GM12878 (cell line): ENCODE measurements around the gene SORBS1. TPM values are rescaled to one million over a fixed set of nuclear protein-coding genes. Genes with fewer than 3 reads are reported as not detected.

Experiments used
- ATAC-seq: fragments of 200-7000 bp; cut with Tn5 transposase; 3 replicates; pipeline ENCODE4 v1.9.1; 2020; ENCODE audit warnings: mild to moderate bottlenecking, moderate library complexity
- BruUV-seq: library from RNA; stranded (reverse); fragments of 400-500 nt; replicated peaks from 2 replicates; lab custom pipeline; 2021; lab: Mats Ljungman, UMichigan
- CTCF ChIA-PET: fragments of 300-600 bp; sonication (Branson Sonifier 250); formaldehyde crosslinking; extraction: SDS; loops from one replicate; lab custom pipeline; 2021; ENCODE audit warnings: inconsistent platforms; lab: Yijun Ruan, JAX
- POLR2A ChIA-PET: fragments of 350-600 bp; formaldehyde crosslinking; extraction: SDS; loops from one replicate; lab custom pipeline; 2021; ENCODE audit warnings: inconsistent platforms; lab: Charles Lee
- RAD21 ChIA-PET: fragments of 300-600 bp; sonication (Branson Sonifier 250); formaldehyde crosslinking; loops from one replicate; lab custom pipeline; 2023; ENCODE audit warnings: antibody characterized with exemption; ENCODE audit not compliant: unreplicated experiment; lab: Charles Lee
- SMC1A ChIA-PET: fragments of 300-600 bp; sonication (Branson Sonifier 250); formaldehyde crosslinking; loops from one replicate; lab custom pipeline; 2023; ENCODE audit not compliant: unreplicated experiment, uncharacterized antibody; lab: Charles Lee
- DNase-seq: peaks from one replicate; pipeline ENCODE4 v3.0.0-alpha.2; 2011; ENCODE audit warnings: low read depth, low spot score
- FAIRE-seq: peaks from 3 replicates; lab custom pipeline; 2011; peaks lifted over from hg19 to GRCh38; lab: Jason Lieb, UNC
- H2AFZ ChIP-seq: 2 replicates; pipeline ENCODE4 v1.6.0; 2011; ENCODE audit warnings: low read depth, low read length, control low read depth; ENCODE audit not compliant: control insufficient read depth
- H3K27ac ChIP-seq: 2 replicates; pipeline ENCODE4 v1.5.1; 2011; ENCODE audit warnings: control low read depth; ENCODE audit not compliant: control insufficient read depth, insufficient read depth
- H3K27me3 ChIP-seq, 2 experiments: replicated peaks in 1 of 2; 2 replicates each; pipeline versions ENCODE4 v1.6.0 to v1.6.1; 2011; ENCODE audit warnings: low read length in 1 of 2; ENCODE audit not compliant: control insufficient read depth in 2 of 2, insufficient read depth in 2 of 2
- H3K36me3 ChIP-seq, 2 experiments: 2 replicates each; pipeline ENCODE4 v1.5.1; 2011; ENCODE audit warnings: low read length in 1 of 2; ENCODE audit not compliant: control insufficient read depth in 2 of 2, insufficient read depth in 2 of 2
- H3K4me1 ChIP-seq: 2 replicates; pipeline ENCODE4 v1.6.1; 2011; ENCODE audit warnings: mild to moderate bottlenecking, low read length, moderate library complexity, mixed read lengths; ENCODE audit not compliant: control insufficient read depth, insufficient read depth
- H3K4me2 ChIP-seq: 2 replicates; pipeline ENCODE4 v1.6.0; 2011; ENCODE audit warnings: control low read depth; ENCODE audit not compliant: control insufficient read depth, insufficient read depth
- H3K4me3 ChIP-seq: fragments of 200-600 bp; sonication (generic); 2 replicates; pipeline ENCODE4 v1.5.1; 2016
- H3K79me2 ChIP-seq: 2 replicates; pipeline ENCODE4 v1.6.0; 2011; ENCODE audit warnings: low read length; ENCODE audit not compliant: control insufficient read depth, insufficient read depth
- H3K9ac ChIP-seq: 2 replicates; pipeline ENCODE4 v1.8.0; 2011; ENCODE audit warnings: low read length, control low read depth, mixed read lengths; ENCODE audit not compliant: control insufficient read depth, insufficient read depth
- H3K9me3 ChIP-seq: replicated peaks from 3 replicates; pipeline ENCODE4 v1.5.1; 2011; ENCODE audit warnings: mild to moderate bottlenecking, low read length; ENCODE audit not compliant: control insufficient read depth, insufficient read depth
- H4K20me1 ChIP-seq: 2 replicates; pipeline ENCODE4 v1.6.0; 2011; ENCODE audit not compliant: control insufficient read depth, insufficient read depth
- HCFC1 ChIP-seq: fragments of 150-350 bp; IDR thresholded peaks from 2 replicates; pipeline ENCODE4 v1.6.1; 2014; ENCODE audit warnings: low read length
- USF1 ChIP-seq: IDR thresholded peaks from 2 replicates; pipeline ENCODE4 v1.6.1; 2011; ENCODE audit warnings: borderline replicate concordance, low read depth, mild to moderate bottlenecking, moderate library complexity, mixed read lengths, low read length; ENCODE audit not compliant: insufficient read depth; ENCODE audit errors: extremely low read length
- ZNF622 ChIP-seq: fragments of 450-650 bp; IDR thresholded peaks from 2 replicates; pipeline ENCODE4 v1.6.1; 2017; ENCODE audit warnings: mild to moderate bottlenecking, inconsistent platforms
- ZSCAN29 ChIP-seq: fragments of 450-650 bp; IDR thresholded peaks from 2 replicates; pipeline ENCODE4 v1.6.1; 2017; ENCODE audit warnings: mild to moderate bottlenecking, moderate library complexity
- WGBS: methylation state at CpG from one replicate; pipeline ENCODE4 v1.1.6; 2016; ENCODE audit warnings: low lambda C conversion rate; ENCODE audit not compliant: insufficient replicate concordance, insufficient coverage; ENCODE audit errors: missing lambda C conversion rate; 5-methylcytosine and 5-hydroxymethylcytosine counted together
- in situ Hi-C: fragments of 300-500 bp; cut with MboI; formaldehyde crosslinking; loops from 9 replicates; pipeline ENCODE4 v1.14.3; 2018; ENCODE audit warnings: mixed read lengths
- intact Hi-C: fragments of 100-400 bp; cut with micrococcal nuclease; formaldehyde crosslinking; loops from one replicate; pipeline ENCODE4 v1.14.2; 2022; ENCODE audit not compliant: unreplicated experiment
- polyA plus RNA-seq, 11 experiments: library from polyadenylated mRNA; depleted of rRNA in 4 of 11; unstranded in 6 of 11; stranded (reverse) in 5 of 11; fragments of >200 nt; fragmentation: Nextera tagmentation in 4 of 11; fragmentation: Illumina TruSeq in 1 of 11; extraction: Ambion mirVana in 4 of 11; extraction: Trizol in 1 of 11; gene quantifications; 1 replicate in 1 of 11; 2 replicates in 10 of 11; pipeline versions ENCODE4 v1.2.1 to v1.2.3, GENCODE V29; 2011 to 2016; ENCODE audit warnings: inconsistent platforms in 2 of 11, missing spikeins in 2 of 11, low read depth in 1 of 11
- total RNA-seq, 4 experiments: library from RNA; depleted of rRNA in 3 of 4; stranded (reverse); fragments of >200 nt in 3 of 4; fragmentation: Illumina TruSeq in 1 of 4; extraction: Trizol in 1 of 4; gene quantifications; 2 replicates each; pipeline versions ENCODE4 v1.2.1 to v1.2.3, GENCODE V29; 2013 to 2021

The SORBS1 gene
- total and polyA plus RNA-seq, 10 of the 15 experiments (the other 5 are each of a cell fraction or from before 2014, with no cell fraction given) = 0.13 to 0.75 (median 0.39) TPM

- TF ChIP-seq USF1 = no peak
- no peak for TF ChIP-seq ZSCAN29
- TF ChIP-seq, all 136 proteins: peak for 0
Observed at GRCh38 chr10:95326396-95326795, 234.8 kb downstream of the SORBS1 start (continued).

GRCh38 chr10:95325863-95326262 is 235.3 kb downstream of the SORBS1 start:
- CTCF ChIA-PET = no interaction called here

More at GRCh38 chr10:95325863-95326262, 235.3 kb downstream of the SORBS1 start:
- ChIA-PET POLR2A (no interaction called here), RAD21 (no interaction called here), SMC1A (no interaction called here)
- Histone ChIP-seq H3K79me2 (no peaks in the 10 kb centered on the region), H3K9me3 (no peaks in the 10 kb centered on the region), H3K27me3 (no peaks in the 10 kb centered on the region), H3K27ac (no peak overlapping the region), H4K20me1 (no peaks in the 10 kb centered on the region), H3K4me2 (no peak overlapping the region), H3K9ac (no peak overlapping the region), H2AFZ (no peak overlapping the region), H3K4me1 (no peaks in the 10 kb centered on the region), H3K36me3 (no peaks in the 10 kb centered on the region), H3K4me3 (no peak overlapping the region)
- ATAC-seq = no peak
- no peak for DNase-seq
- intact Hi-C loops = no loop called here
- in situ Hi-C loops = no loop called here
- TF ChIP-seq ZNF622 (no peak), HCFC1 (no peak)
- no peak for FAIRE-seq
- WGBS = 55% methylated on average over 2 of the region's 2 CpGs
- no TSS peak for BruUV-seq
